Iris pigment epithelial cell (primary cell): ENCODE measurements around the gene NOXA1.
A peak's percentile ranks its signal among the peaks of the same experiment; 100 is the strongest.
"Not testable (repeated sequence)": the region's sequence is repeated elsewhere in the genome, so short reads cannot be mapped to it uniquely, and the experiment has no call there.

Experiments used
- DNase-seq: peaks from one replicate; pipeline ENCODE4 v3.0.0-alpha.2; 2011; ENCODE audit warnings: low read depth

NOXA1 gene

GRCh38 chr9:137465000-137465719 is 42.0 kb downstream of the NOXA1 start:
- DNase-seq: no peak

GRCh38 chr9:137465720-137466388 is 42.7 kb downstream of the NOXA1 start:
- DNase-seq: no peak

- not testable (repeated sequence) for DNase-seq
Measured at GRCh38 chr9:137466389-137467085, 43.3 kb downstream of the NOXA1 start.

GRCh38 chr9:137467161-137467581 is 44.0 kb downstream of the NOXA1 start:
- DNase-seq: no peak

- no peak for DNase-seq
Measured at GRCh38 chr9:137467896-137468295, 44.7 kb downstream of the NOXA1 start.

GRCh38 chr9:137470785-137471184 is 47.6 kb downstream of the NOXA1 start:
- no peak for DNase-seq

GRCh38 chr9:137474271-137474670 is 51.1 kb downstream of the NOXA1 start:
- DNase-seq: no peak

- DNase-seq: no peak
Measured at GRCh38 chr9:137475666-137476065, 52.5 kb downstream of the NOXA1 start.

- no peak for DNase-seq
Measured at GRCh38 chr9:137476856-137477255, 53.7 kb downstream of the NOXA1 start.

GRCh38 chr9:137477778-137478612 is 54.8 kb downstream of the NOXA1 start:
- no peak for DNase-seq

- DNase-seq: no peak
Measured at GRCh38 chr9:137478613-137478961, 55.4 kb downstream of the NOXA1 start.

GRCh38 chr9:137478962-137479861 is 56.0 kb downstream of the NOXA1 start:
- peak; percentile 62 for DNase-seq

GRCh38 chr9:137479892-137480685 is 56.9 kb downstream of the NOXA1 start:
- no peak for DNase-seq

- no peak for DNase-seq
Measured at GRCh38 chr9:137480686-137481683, 57.8 kb downstream of the NOXA1 start.

GRCh38 chr9:137482094-137482781 is 59.0 kb downstream of the NOXA1 start:
- peak; percentile 94 for DNase-seq
